ENCODE data around the gene THRA. TPM values are rescaled to one million over a fixed set of nuclear protein-coding genes. Genes with fewer than 3 reads are reported as not detected.

Gene THRA
- total RNA-seq, 1 experiment from 2014 or later = 11.7 TPM

GRCh38 chr17:40105861-40106759 is 43.3 kb downstream of the THRA start:
- H3K4me1 ChIP-seq (ENCODE audit: control insufficient read depth, insufficient read depth, low read length) = peaks cover 32% of the 10 kb centered on the region
- BruUV-seq (replicated peaks) = no TSS peak

More at GRCh38 chr17:40105861-40106759, 43.3 kb downstream of the THRA start:
- in situ Hi-C loops (cut with HindIII; ENCODE audit: low pct_unique_long_range_greater_than_20kb, low sequenced_read_pairs) = no loop called here
- TF ChIP-seq TCF7L2 (IDR thresholded peaks at IDR 0.05; ENCODE audit: low read depth, low read length) (no peak), REST (IDR thresholded peaks at IDR 0.05; ENCODE audit: insufficient read depth in 1 of 2, low read depth in 2 of 2, low read length in 1 of 2) (no peak), CTCF (IDR thresholded peaks at IDR 0.05) (no peak), SIN3A (IDR thresholded peaks at IDR 0.05; ENCODE audit: borderline replicate concordance, insufficient read depth, low read depth, low read length) (no peak), POLR2AphosphoS5 (IDR thresholded peaks at IDR 0.05; ENCODE audit: low read depth, low read length) (no peak)
- ChIA-PET CTCF (no interaction called here), POLR2A (no interaction called here)
- no peak for DNase-seq (ENCODE audit: low read depth, low spot score)
- Histone ChIP-seq H3K27ac (ENCODE audit: low read length) (no peak overlapping the region), H3K27me3 (ENCODE audit: control insufficient read depth, insufficient read depth, low read length) (no peaks in the 10 kb centered on the region), H3K4me3 (ENCODE audit: low read depth in 2 of 2, low read length in 2 of 2) (no peak overlapping the region), H3K9me3 (ENCODE audit: control insufficient read depth, insufficient read depth, low read depth, low read length) (no peaks in the 10 kb centered on the region), H3K36me3 (ENCODE audit: control insufficient read depth, insufficient read depth, low read length) (no peaks in the 10 kb centered on the region)
- no peak for ATAC-seq
- intact Hi-C loops (cut with micrococcal nuclease; ENCODE audit: unreplicated experiment) = no loop called here

Data from Panc1 (cell line).